ENCODE data around the gene LNPK. TPM values are rescaled to one million over a fixed set of nuclear protein-coding genes. Genes with fewer than 3 reads are reported as not detected.
"Not testable (repeated sequence)": the region's sequence is repeated elsewhere in the genome, so short reads cannot be mapped to it uniquely, and the experiment has no call there.

The LNPK gene
- total RNA-seq, 1 donor from 2014 or later, result 33.7 TPM

- no peak for DNase-seq (ENCODE audit: extremely low spot score, unreplicated experiment)
- H3K9me3 Mint-ChIP-seq, result no peaks in the 10 kb centered on the region
- H3K4me1 Mint-ChIP-seq (ENCODE audit: unreplicated experiment), result no peaks in the 10 kb centered on the region
- H3K27me3 Mint-ChIP-seq, result no peaks in the 10 kb centered on the region
- H3K4me3 Mint-ChIP-seq, result no peak overlapping the region
- no peak overlapping the region for H3K27ac Mint-ChIP-seq
- no peaks in the 10 kb centered on the region for H3K36me3 Mint-ChIP-seq
- no peak for TF ChIP-seq CTCF (conservative IDR thresholded peaks at IDR 0.05)
Measured at GRCh38 chr2:175904035-175904434, 98.0 kb downstream of the LNPK start.

- Mint-ChIP-seq H3K36me3 (no peaks in the 10 kb centered on the region), H3K9me3 (no peaks in the 10 kb centered on the region), H3K4me1 (ENCODE audit: unreplicated experiment) (no peaks in the 10 kb centered on the region), H3K4me3 (no peak overlapping the region), H3K27me3 (no peaks in the 10 kb centered on the region), H3K27ac (no peak overlapping the region)
- DNase-seq (ENCODE audit: extremely low spot score, unreplicated experiment), result no peak
- no peak for TF ChIP-seq CTCF (conservative IDR thresholded peaks at IDR 0.05)
Measured at GRCh38 chr2:175903384-175903936, 98.6 kb downstream of the LNPK start.

- peaks cover 17% of the 10 kb centered on the region for H3K27me3 Mint-ChIP-seq
- H3K9me3 Mint-ChIP-seq; DNase-seq (ENCODE audit: extremely low spot score, unreplicated experiment); H3K27ac Mint-ChIP-seq; H3K4me3 Mint-ChIP-seq; H3K36me3 Mint-ChIP-seq; H3K4me1 Mint-ChIP-seq (ENCODE audit: unreplicated experiment): not testable (repeated sequence)
Measured at GRCh38 chr2:175895957-175896356, 106.1 kb downstream of the LNPK start.

GRCh38 chr2:175892046-175892445, 110.0 kb downstream of the LNPK start:
- no peak overlapping the region for H3K27ac Mint-ChIP-seq
- H3K4me3 Mint-ChIP-seq, result no peak overlapping the region
- peaks cover 17% of the 10 kb centered on the region for H3K27me3 Mint-ChIP-seq
- H3K36me3 Mint-ChIP-seq, result no peaks in the 10 kb centered on the region
- H3K4me1 Mint-ChIP-seq (ENCODE audit: unreplicated experiment), result peaks cover 4% of the 10 kb centered on the region
- TF ChIP-seq CTCF (conservative IDR thresholded peaks at IDR 0.05), result no peak
- no peak for DNase-seq (ENCODE audit: extremely low spot score, unreplicated experiment)
- H3K9me3 Mint-ChIP-seq, result no peaks in the 10 kb centered on the region

- H3K27me3 Mint-ChIP-seq, result peaks cover 17% of the 10 kb centered on the region
- H3K9me3 Mint-ChIP-seq, result no peaks in the 10 kb centered on the region
Measured at GRCh38 chr2:175890636-175891242, 111.3 kb downstream of the LNPK start.

More at GRCh38 chr2:175890636-175891242, 111.3 kb downstream of the LNPK start:
- Mint-ChIP-seq H3K4me3 (no peak overlapping the region), H3K36me3 (no peaks in the 10 kb centered on the region), H3K27ac (no peak overlapping the region), H3K4me1 (ENCODE audit: unreplicated experiment) (peaks cover 4% of the 10 kb centered on the region)
- DNase-seq (ENCODE audit: extremely low spot score, unreplicated experiment), result no peak
- no peak for TF ChIP-seq CTCF (conservative IDR thresholded peaks at IDR 0.05)

Data from type B pancreatic cell (in vitro differentiated cells).